Muscle of leg (tissue), 11 donors: ENCODE results near the gene UBAC1. TPM values are rescaled to one million over a fixed set of nuclear protein-coding genes. Genes with fewer than 3 reads are reported as not detected.

Source experiments
- DNase-seq: peaks from one replicate; pipeline ENCODE4 v3.0.0; 2013
- H3K27ac ChIP-seq: one replicate; pipeline ENCODE4 v1.5.1; 2013; ENCODE audit warnings: mild to moderate bottlenecking, low read length, control low read depth
- H3K27me3 ChIP-seq: one replicate; pipeline ENCODE4 v1.6.1; 2013; ENCODE audit warnings: low read length; ENCODE audit not compliant: control insufficient read depth, insufficient read depth
- H3K36me3 ChIP-seq: one replicate; pipeline ENCODE4 v1.6.1; 2013; ENCODE audit warnings: low read length; ENCODE audit not compliant: control insufficient read depth, insufficient read depth
- H3K4me1 ChIP-seq: one replicate; pipeline ENCODE4 v1.6.1; 2013; ENCODE audit warnings: low read length; ENCODE audit not compliant: control insufficient read depth, insufficient read depth
- H3K4me3 ChIP-seq: one replicate; pipeline ENCODE4 v1.5.1; 2013; ENCODE audit warnings: low read length, control low read depth
- H3K9me3 ChIP-seq: replicated peaks from 2 replicates; pipeline ENCODE4 v1.6.1; 2013; ENCODE audit warnings: low read depth, low read length; ENCODE audit not compliant: control insufficient read depth
- WGBS: methylation state at CpG from one replicate; pipeline ENCODE4 v1.1.5; 2013; ENCODE audit warnings: missing lambda C conversion rate; ENCODE audit not compliant: insufficient coverage; 5-methylcytosine and 5-hydroxymethylcytosine counted together
- polyA plus RNA-seq, 8 donors: library from polyadenylated mRNA; unstranded; fragments of 120-200 nt; gene quantifications; one replicate each; pipeline versions ENCODE4 v1.2.1 to v1.2.3, GENCODE V29; 2013; ENCODE audit warnings: inconsistent platforms in 1 of 8, low replicate concordance in 1 of 8; ENCODE audit not compliant: insufficient read length in 8 of 8, insufficient read depth in 1 of 8
- total RNA-seq: library from RNA; stranded (reverse); fragments of 120-200 nt; gene quantifications from one replicate; pipeline ENCODE4 v1.2.4, GENCODE V29; 2013

UBAC1 gene
- total and polyA plus RNA-seq, 9 donors = 34.1 to 51.8 (median 40.6) TPM

- H3K4me1 ChIP-seq = peaks cover 58% of the 10 kb centered on the region
- H3K9me3 ChIP-seq = no peaks in the 10 kb centered on the region
- H3K27ac ChIP-seq = no peak overlapping the region
- H3K27me3 ChIP-seq = no peaks in the 10 kb centered on the region
- 70% methylated on average over 7 of the region's 15 CpGs for WGBS
- no peak overlapping the region for H3K4me3 ChIP-seq
- H3K36me3 ChIP-seq = no peaks in the 10 kb centered on the region
- DNase-seq = no peak
Observed at GRCh38 chr9:136004712-136005111, 43.5 kb upstream of the UBAC1 start.

GRCh38 chr9:136004219-136004618 is 43.0 kb upstream of the UBAC1 start:
- H3K9me3 ChIP-seq = no peaks in the 10 kb centered on the region
- WGBS = 75% methylated on average over 2 of the region's 9 CpGs
- H3K4me3 ChIP-seq = no peak overlapping the region
- no peak for DNase-seq
- H3K27me3 ChIP-seq = no peaks in the 10 kb centered on the region
- peaks cover 58% of the 10 kb centered on the region for H3K4me1 ChIP-seq
- H3K36me3 ChIP-seq = no peaks in the 10 kb centered on the region
- H3K27ac ChIP-seq = no peak overlapping the region

GRCh38 chr9:136003411-136004218 is 42.4 kb upstream of the UBAC1 start:
- Histone ChIP-seq H3K4me3 (no peak overlapping the region), H3K27ac (peak overlapping the region; percentile 84)
- WGBS = 49% methylated on average over 9 of the region's 15 CpGs

GRCh38 chr9:136002881-136003280 is 41.7 kb upstream of the UBAC1 start:
- no peaks in the 10 kb centered on the region for H3K9me3 ChIP-seq
- H3K4me3 ChIP-seq = no peak overlapping the region
- 24% methylated on average over 4 of the region's 10 CpGs for WGBS
- peak; percentile 83 for DNase-seq
- H3K27me3 ChIP-seq = no peaks in the 10 kb centered on the region
- peak overlapping the region; percentile 84 for H3K27ac ChIP-seq
- H3K4me1 ChIP-seq = peaks cover 55% of the 10 kb centered on the region
- H3K36me3 ChIP-seq = no peaks in the 10 kb centered on the region

More at GRCh38 chr9:136003411-136004218, 42.4 kb upstream of the UBAC1 start:
- Histone ChIP-seq H3K27me3 (no peaks in the 10 kb centered on the region), H3K36me3 (no peaks in the 10 kb centered on the region), H3K4me1 (peaks cover 52% of the 10 kb centered on the region), H3K9me3 (no peaks in the 10 kb centered on the region)
- no peak for DNase-seq

- 95% methylated on average over 10 of the region's 11 CpGs for WGBS
- DNase-seq = no peak
- H3K27me3 ChIP-seq = no peaks in the 10 kb centered on the region
- H3K4me1 ChIP-seq = peaks cover 56% of the 10 kb centered on the region
- H3K9me3 ChIP-seq = no peaks in the 10 kb centered on the region
- H3K4me3 ChIP-seq = no peak overlapping the region
- H3K36me3 ChIP-seq = no peaks in the 10 kb centered on the region
- H3K27ac ChIP-seq = peak overlapping the region; percentile 78
Observed at GRCh38 chr9:136002215-136002614, 41.0 kb upstream of the UBAC1 start.

- WGBS = 28% methylated on average over 12 of the region's 18 CpGs
- Histone ChIP-seq H3K4me1 (peaks cover 65% of the 10 kb centered on the region), H3K27me3 (no peaks in the 10 kb centered on the region), H3K4me3 (no peak overlapping the region), H3K36me3 (no peaks in the 10 kb centered on the region), H3K9me3 (no peaks in the 10 kb centered on the region), H3K27ac (peak overlapping the region; percentile 69)
- peak; percentile 60 for DNase-seq
Observed at GRCh38 chr9:136001231-136001630, 40.1 kb upstream of the UBAC1 start.

- WGBS = 83% methylated on average over 15 of the region's 16 CpGs
- Histone ChIP-seq H3K4me3 (no peak overlapping the region), H3K27me3 (no peaks in the 10 kb centered on the region), H3K9me3 (no peaks in the 10 kb centered on the region), H3K4me1 (peaks cover 72% of the 10 kb centered on the region), H3K27ac (no peak overlapping the region), H3K36me3 (no peaks in the 10 kb centered on the region)
- no peak for DNase-seq
Observed at GRCh38 chr9:135998410-135999071, 37.4 kb upstream of the UBAC1 start.

GRCh38 chr9:135998016-135998380 is 36.8 kb upstream of the UBAC1 start:
- DNase-seq = no peak
- H3K27me3 ChIP-seq = no peaks in the 10 kb centered on the region
- WGBS = 62% methylated on average over 7 of the region's 10 CpGs
- H3K4me1 ChIP-seq = peaks cover 72% of the 10 kb centered on the region
- no peak overlapping the region for H3K4me3 ChIP-seq
- no peaks in the 10 kb centered on the region for H3K9me3 ChIP-seq
- no peaks in the 10 kb centered on the region for H3K36me3 ChIP-seq
- no peak overlapping the region for H3K27ac ChIP-seq

- peaks cover 72% of the 10 kb centered on the region for H3K4me1 ChIP-seq
- H3K36me3 ChIP-seq = no peaks in the 10 kb centered on the region
- H3K9me3 ChIP-seq = no peaks in the 10 kb centered on the region
- no peak overlapping the region for H3K4me3 ChIP-seq
- WGBS = 59% methylated on average over 25 of the region's 34 CpGs
- peak overlapping the region; percentile 31 for H3K27ac ChIP-seq
- H3K27me3 ChIP-seq = no peaks in the 10 kb centered on the region
- no peak for DNase-seq
Observed at GRCh38 chr9:135997090-135998015, 36.2 kb upstream of the UBAC1 start.

- Histone ChIP-seq H3K4me1 (peaks cover 73% of the 10 kb centered on the region), H3K27ac (no peak overlapping the region), H3K36me3 (no peaks in the 10 kb centered on the region), H3K4me3 (no peak overlapping the region), H3K9me3 (no peaks in the 10 kb centered on the region), H3K27me3 (no peaks in the 10 kb centered on the region)
- DNase-seq = no peak
- WGBS = 78% methylated on average over 21 of the region's 21 CpGs
Observed at GRCh38 chr9:135995816-135996215, 34.6 kb upstream of the UBAC1 start.
